Measurements from ENCODE around the gene SLC24A3.

DNA sequence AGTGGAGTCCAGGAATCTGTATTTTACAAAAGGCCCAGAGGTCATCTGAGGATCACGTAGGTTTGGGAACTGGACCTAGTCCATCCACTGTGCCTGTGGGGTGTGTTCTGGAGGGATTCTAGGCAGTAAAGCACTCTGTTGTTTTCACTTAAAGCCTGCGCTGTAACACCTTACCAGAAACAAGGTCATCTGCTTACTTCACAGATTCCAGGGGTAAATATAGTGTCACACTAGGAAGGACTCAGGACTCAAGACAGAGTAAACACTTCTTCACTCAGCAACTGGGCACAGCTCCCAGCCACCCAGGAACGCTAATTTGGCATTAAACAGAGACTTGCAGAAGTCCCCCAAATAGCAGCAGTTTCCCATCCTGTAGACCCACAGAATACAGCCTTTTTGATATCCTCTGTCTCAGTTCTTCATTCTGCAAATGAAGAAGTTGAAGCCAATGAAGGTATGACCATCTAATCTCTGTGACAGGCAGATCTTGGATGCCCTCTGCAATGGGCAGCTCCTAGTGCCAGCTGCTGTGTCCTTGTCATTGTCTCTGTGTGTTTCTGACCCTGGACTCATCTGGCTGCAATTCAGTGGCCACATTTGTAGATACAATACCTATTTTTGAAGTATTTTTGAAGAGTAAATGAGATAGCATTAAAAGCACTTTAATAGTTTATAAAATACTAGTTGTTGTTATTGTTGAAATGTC lies 129.1 kb downstream of the SLC24A3 start:
- TF ChIP-seq, protein P1, sequence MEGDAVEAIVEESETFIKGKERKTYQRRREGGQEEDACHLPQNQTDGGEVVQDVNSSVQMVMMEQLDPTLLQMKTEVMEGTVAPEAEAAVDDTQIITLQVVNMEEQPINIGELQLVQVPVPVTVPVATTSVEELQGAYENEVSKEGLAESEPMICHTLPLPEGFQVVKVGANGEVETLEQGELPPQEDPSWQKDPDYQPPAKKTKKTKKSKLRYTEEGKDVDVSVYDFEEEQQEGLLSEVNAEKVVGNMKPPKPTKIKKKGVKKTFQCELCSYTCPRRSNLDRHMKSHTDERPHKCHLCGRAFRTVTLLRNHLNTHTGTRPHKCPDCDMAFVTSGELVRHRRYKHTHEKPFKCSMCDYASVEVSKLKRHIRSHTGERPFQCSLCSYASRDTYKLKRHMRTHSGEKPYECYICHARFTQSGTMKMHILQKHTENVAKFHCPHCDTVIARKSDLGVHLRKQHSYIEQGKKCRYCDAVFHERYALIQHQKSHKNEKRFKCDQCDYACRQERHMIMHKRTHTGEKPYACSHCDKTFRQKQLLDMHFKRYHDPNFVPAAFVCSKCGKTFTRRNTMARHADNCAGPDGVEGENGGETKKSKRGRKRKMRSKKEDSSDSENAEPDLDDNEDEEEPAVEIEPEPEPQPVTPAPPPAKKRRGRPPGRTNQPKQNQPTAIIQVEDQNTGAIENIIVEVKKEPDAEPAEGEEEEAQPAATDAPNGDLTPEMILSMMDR (conservative IDR thresholded peaks at IDR 0.05; ENCODE audit: low read length) = no peak
- no peak for TF ChIP-seq EZH2phosphoT487 (IDR thresholded peaks at IDR 0.05; ENCODE audit: borderline replicate concordance)
